H1 (cell line): ENCODE results near the gene KIF21A. TPM values are rescaled to one million over a fixed set of nuclear protein-coding genes. Genes with fewer than 3 reads are reported as not detected.

ENCODE experiments used
- CHD7 ChIP-seq: fragments of 300-600 bp; sonication (generic); IDR thresholded peaks from 2 replicates; pipeline ENCODE4 v1.7.1; 2012; ENCODE audit warnings: low read length, moderate library complexity, mild to moderate bottlenecking, inconsistent platforms; ENCODE audit not compliant: insufficient replicate concordance
- SIRT6 ChIP-seq: IDR thresholded peaks from one replicate; pipeline ENCODE4 v1.7.1; 2012; ENCODE audit warnings: low read length, inconsistent platforms
- SIX5 ChIP-seq: IDR thresholded peaks from 2 replicates; pipeline ENCODE4 v1.6.1; 2011; ENCODE audit warnings: mild to moderate bottlenecking, low read depth, low read length
- polyA plus RNA-seq, 7 experiments: library from polyadenylated mRNA; depleted of rRNA in 3 of 7; stranded (reverse) in 5 of 7; unstranded in 2 of 7; fragments of >200 nt in 5 of 7; fragments of 200-250 nt in 2 of 7; gene quantifications; 1 replicate in 5 of 7; 2 replicates in 1 of 7; 4 replicates in 1 of 7; pipeline versions ENCODE4 v1.2.1 to v1.2.3, GENCODE V29; 2011 to 2013; ENCODE audit warnings: missing spikeins in 2 of 7, mixed read lengths in 2 of 7
- total RNA-seq: library from RNA; stranded (reverse); fragmentation: NEBNext Ultra II Directional; extraction: Animal tissue kit (Norgen Biotek cat#: 25700); gene quantifications from 2 replicates; pipeline ENCODE4 v1.2.1, GENCODE V29; 2021

KIF21A gene
- total and polyA plus RNA-seq, 2 of the 8 experiments (the other 6 are each of a cell fraction or from before 2014, with no cell fraction given): 10.0 to 26.0 TPM

- TF ChIP-seq CHD7 (no peak), SIRT6 (no peak), SIX5 (no peak)
Observed at GRCh38 chr12:39292125-39292630, 150.7 kb downstream of the KIF21A start (continued).
